Endometrial microvascular endothelial cells (primary cell): Measurements from ENCODE around the gene LLGL2. TPM values are rescaled to one million over a fixed set of nuclear protein-coding genes. Genes with fewer than 3 reads are reported as not detected.

Source experiments
- in situ Hi-C: cut with HindIII; loops from 2 replicates; pipeline ENCODE4 v1.10.0; 2017; ENCODE audit warnings: low sequenced_read_pairs, low pct_unique_long_range_greater_than_20kb; ENCODE audit errors: inconsistent ontology term
- total RNA-seq: library from RNA; depleted of rRNA; stranded (reverse); fragments of >200 nt; gene quantifications from one replicate; pipeline ENCODE4 v1.2.3, GENCODE V29; 2015; ENCODE audit errors: inconsistent ontology term

The LLGL2 gene
- total RNA-seq, 1 donor from 2014 or later, result 1.2 TPM

DNA sequence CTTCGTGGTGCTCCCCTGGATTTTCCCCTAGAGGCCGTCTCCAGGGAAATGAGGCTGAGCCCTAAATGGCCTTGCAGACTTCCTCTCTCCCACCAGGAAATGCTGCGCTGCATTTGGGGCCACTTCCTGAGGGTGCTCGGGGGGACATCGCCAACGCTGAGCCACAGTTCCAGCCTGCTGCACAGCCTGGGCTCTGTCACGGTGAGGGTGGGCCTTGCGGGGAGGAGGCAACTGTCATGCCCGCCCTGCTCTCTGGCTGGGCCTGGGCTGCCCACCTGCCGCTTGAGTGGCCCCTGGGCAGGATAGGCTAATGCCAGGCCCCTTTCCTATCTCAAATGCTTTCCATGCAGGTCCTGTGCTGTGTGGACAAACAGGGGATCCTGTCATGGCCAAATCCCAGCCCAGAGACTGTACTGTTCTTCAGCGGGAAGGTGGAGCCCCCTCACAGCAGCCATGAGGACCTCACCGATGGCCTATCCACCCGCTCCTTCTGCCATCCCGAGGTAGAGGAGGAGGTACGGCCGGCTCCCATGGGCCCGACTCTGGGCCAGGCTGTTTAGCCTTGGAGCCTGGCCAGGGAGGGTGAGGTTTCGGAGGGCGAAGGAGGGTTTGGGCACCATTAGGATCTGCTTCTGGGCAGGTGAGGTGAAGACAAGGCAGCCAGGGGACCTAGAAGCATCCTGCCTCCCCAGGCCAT is 34.4 kb upstream of the LLGL2 start:
- in situ Hi-C loops, result no loop called here

DNA sequence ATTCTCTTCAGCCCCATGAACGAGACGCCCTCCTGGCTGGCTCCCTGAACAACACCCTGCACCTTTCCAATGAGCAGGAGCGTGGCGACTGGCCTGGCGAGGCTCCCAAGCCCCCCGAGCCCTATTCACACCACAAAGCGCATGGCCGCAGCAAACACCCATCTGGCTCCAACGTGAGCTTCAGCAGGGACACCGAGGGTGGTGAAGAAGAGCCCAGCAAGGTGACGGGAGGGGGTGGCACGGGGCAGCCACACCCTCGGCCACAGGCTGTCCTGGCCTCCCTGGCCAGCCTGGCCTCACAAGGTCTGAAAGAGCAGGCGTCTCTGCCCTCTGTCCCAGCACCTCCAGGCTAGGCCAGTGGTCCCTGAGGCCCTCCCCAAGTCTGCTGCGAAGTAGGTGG is 33.8 kb upstream of the LLGL2 start:
- in situ Hi-C loops, result no loop called here

DNA sequence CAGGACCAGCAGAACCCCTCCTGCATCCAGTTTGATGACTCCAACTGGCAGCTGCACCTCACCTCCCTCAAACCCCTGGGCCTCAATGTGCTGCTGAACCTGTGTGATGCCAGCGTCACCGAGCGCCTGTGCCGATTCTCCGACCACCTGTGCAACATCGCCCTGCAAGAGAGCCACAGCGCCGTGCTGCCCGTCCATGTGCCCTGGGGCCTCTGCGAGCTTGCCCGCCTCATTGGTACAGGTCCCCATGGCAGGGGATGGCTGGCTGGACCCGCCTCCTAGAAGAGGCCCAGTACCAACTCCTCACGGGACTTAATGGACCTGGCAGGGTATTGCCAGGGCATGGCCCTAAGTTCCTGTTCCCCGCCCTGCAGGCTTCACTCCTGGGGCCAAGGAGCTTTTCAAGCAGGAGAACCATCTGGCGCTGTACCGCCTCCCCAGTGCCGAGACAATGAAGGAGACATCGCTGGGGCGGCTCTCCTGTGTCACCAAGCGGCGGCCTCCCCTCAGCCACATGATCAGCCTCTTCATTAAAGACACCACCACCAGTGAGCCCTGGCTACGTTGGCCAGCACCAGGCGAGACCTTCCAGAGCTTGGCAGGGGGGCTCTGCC is 32.8 kb upstream of the LLGL2 start:
- in situ Hi-C loops, result no loop called here

DNA sequence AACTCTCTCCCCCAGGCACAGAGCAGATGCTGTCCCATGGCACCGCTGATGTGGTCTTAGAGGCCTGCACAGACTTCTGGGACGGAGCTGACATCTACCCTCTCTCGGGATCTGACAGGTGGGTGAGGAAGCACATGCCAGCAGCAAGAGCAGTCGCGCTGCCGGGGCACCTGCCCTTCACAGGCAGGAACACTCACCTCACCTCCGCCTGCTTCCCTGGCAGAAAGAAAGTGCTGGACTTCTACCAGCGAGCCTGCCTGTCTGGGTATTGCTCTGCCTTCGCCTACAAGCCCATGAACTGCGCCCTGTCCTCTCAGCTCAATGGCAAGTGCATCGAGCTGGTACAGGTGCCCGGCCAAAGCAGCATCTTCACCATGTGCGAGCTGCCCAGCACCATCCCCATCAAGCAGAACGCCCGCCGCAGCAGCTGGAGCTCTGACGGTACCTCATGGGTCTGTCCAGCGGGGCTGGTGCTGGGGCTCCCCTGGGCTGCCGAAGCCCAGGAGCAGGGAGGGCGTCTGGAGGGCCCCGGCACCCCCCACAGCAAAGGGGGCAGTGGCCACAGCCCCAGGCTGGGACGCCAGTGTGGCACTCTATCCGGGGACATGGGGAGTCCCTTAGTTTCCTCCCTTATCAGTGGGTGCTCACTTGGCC is 31.9 kb upstream of the LLGL2 start:
- in situ Hi-C loops, result no loop called here

DNA sequence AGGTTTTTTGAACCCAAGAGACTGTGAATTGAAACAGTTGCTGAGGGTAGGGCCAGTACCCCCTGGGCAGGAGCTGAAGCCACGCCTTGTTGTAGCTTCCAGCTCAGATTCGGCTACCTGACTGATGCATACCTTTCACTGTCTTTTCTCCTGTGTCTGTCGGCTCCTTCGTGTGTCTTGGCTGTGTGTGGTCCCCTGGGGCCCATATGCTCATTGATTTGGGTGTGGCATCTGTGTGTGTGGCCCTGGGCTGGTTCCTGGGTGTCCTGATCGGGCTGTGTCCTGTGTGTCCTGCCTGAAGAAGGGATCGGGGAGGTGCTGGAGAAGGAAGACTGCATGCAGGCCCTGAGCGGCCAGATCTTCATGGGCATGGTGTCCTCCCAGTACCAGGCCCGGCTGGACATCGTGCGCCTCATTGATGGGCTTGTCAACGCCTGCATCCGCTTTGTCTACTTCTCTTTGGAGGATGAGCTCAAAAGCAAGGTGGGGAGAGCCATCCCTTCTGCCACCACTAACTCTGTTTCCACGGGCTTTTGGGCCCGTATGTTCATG is 31.1 kb upstream of the LLGL2 start:
- in situ Hi-C loops, result no loop called here

DNA sequence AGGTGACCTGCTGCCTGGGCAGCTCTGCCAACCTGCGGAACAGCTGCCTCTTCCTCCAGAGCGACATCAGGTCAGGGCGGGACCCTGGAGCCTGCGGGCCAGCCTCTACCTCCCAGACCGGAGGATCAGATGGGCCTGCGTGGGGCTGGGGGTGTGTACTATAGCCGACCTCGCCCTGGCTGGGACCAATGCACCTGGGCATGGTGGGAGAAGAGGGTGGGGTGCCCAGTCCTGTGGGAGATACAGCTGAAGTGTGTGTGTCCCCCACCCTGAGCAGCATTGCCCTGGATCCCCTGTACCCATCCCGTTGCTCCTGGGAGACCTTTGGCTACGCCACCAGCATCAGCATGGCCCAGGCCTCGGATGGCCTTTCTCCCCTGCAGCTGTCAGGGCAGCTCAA is 29.5 kb upstream of the LLGL2 start:
- in situ Hi-C loops, result no loop called here

DNA sequence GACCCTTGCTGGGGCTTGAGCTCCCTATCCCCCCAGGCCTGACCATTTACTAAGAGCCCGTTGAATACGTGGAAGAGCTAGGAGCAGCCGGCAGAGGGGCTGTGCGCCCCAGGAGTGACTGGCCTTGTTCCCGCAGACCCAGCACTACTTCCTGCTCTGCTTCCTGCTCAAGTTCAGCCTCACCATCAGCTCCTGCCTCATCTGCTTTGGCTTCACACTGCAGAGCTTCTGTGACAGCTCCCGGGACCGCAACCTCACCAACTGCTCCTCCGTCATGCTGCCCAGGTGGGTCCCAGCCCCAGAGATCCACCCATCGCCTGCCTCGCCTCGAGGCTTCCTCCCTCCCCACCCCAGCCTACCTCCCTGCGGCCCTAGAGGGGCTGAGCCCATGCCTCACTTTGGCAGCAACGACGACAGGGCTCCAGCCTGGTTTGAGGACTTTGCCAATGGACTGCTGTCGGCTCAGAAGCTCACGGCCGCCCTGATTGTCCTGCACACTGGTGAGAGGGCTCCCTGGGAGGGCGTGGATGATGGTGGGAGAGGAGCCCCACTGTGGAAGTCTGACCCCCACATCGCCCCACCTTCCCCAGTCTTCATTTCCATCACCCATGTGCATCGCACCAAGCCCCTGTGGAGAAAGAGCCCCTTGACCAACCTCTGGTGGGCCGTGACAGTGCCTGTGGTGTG is 27.3 kb upstream of the LLGL2 start:
- in situ Hi-C loops, result no loop called here

DNA sequence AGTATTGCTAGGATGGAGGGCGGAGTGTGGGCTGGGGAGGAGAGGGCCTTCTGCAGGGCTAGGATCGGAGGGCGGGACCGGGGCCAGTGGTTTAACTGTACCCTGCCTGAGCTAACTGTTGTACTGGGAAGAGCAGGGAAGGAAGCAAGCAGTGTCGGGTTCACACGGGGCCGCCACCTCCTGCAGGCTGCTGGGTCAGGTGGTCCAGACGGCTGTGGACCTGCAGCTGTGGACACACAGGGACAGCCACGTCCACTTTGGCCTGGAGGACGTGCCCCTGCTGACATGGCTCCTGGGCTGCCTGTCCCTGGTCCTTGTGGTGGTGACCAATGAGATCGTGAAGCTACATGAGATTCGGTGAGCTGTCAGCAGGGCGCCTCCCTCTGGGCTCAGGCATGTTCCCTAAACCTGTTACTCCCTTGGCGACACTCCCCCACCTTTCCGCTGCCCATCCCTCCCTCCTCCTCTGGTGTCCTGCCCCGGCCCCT is 26.7 kb upstream of the LLGL2 start:
- in situ Hi-C loops, result no loop called here

DNA sequence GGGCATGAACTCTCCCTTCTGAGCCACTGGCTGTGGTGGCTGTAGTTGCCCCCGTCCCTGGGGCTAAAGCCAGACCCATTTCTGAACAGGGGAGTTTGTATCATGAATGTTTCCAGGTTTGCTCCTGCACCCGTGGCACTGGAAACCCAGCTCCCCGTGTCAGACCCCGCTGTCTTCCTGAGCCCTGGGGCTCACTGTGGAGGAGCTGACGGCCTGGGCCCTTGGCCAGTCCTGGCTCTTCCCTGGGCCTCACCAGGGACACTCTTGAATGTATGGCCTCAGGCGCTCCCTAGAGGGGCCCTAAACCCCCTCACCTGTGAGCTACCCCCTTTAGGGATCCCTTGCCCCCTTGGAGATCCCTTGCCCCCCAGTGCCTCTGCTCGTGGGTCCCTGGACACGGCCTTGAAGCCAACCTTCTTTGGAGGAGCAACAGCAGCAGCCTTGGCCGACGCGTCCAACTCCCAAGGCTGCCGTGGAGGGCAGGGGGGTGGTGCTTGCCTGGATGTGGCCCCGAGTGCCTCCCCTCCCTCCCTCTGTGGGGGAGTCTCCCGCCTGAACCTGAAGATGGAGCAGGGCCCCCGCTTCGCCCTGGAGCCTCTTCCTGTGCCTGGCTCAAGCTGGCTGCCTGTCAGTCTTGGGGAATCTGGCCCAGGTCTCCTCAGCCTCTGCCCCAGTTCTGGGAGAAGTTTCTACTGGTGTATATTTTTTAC is 26.0 kb upstream of the LLGL2 start:
- in situ Hi-C loops, result no loop called here

DNA sequence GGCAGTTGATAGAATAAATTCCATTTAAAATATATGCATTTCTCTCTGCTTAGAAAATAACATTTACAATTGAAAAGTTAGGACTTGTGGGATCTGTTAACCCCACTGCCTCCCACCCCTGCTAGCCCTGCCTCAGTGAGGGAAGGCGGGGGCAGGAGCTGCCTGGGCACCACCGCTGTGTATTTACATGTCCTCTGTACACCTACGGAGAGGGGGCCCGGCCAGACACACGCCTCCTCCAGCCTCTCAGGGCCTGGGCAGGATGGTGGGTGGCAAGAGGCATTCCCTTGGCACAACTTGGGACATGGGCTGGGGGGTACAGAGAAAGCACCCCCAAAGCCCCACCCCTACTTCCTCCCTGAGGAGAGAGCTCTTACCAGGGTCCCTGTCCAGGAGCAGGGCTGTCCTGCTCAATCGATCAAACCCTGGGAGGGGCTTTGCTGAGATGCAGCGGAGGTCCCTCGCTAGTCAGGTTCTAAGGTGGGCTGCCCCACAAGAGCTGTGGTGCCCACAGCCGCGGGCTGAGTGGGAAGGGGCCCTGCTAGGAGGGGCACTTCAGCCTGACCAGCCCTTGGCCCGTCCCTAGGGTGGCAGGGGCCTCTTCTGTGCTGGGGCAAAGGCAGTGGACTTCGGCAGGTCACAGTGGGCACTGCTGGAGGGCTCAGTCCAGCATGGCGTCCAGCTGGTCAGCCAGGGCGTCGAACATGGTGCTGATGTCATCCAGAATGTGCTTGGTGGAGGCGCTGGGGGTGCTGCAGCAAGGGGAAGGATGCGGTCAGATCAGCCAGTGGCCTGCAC is 24.9 kb upstream of the LLGL2 start:
- in situ Hi-C loops, result no loop called here

DNA sequence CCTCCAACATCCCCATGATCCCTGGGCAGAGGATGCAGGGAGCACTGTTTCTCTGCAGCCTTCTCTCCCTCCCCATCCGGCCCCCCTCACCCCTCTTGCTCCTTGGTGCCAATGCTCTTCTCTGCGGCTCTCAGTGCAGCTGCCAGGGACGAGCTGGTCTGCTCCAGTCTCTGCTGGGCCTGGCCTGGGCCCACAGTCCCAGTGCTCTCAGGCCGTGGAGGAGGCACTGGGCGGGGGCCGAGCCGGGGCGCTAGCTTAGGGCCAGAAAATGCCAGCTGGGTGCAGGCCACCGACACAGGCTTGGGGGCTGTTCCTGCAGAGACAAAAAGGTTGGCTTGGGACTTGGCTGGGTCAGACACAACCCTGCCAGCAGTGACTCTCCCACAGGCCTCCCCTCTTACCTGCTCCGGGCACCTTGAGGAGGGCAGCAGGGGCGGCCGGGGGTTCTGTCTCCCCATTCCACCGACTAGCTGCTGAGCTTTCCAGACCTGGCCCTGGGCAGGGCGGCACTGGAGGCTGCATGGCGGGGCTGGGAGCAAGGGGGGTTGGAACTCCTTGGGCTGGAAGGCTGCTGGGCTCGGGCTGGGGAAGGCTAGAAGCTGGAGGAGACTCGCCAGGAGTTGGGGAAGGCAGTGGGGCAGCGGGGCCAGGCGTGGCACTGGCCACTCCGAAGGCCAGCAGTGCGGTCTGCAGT is 24.0 kb upstream of the LLGL2 start:
- in situ Hi-C loops, result no loop called here

DNA sequence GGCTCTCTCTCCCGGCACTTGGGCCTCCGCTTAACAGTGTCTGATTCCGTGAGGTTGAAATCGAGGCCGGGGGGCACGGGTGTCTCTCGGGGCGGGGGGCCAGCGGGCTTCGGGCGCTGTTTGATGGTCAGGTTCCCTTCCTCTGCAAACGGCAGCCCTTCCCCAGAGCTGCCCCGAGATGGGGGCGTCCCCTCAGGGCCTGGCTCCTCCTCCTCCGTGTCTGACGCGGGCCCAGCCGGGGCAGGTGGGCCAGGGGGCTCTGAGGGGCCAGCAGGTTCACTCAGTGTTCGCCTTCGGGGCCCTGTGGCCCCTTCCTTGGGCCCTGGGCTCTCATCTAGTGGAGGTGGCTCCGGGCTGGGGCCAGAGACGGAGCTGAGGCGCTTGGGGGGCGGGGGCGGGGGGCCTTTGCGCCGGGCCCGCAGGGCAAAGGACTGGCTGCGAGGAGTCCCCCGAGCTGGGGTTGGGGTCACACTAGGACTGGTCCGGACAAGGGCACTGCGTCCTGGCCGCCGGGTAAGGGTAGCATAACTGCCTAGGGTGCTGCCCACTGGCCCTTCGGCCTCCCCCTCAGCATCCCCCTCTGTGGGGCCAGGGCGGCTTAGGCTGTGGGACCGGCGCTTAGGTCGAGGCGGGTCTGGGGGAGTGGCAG is 23.3 kb upstream of the LLGL2 start:
- in situ Hi-C loops, result no loop called here

DNA sequence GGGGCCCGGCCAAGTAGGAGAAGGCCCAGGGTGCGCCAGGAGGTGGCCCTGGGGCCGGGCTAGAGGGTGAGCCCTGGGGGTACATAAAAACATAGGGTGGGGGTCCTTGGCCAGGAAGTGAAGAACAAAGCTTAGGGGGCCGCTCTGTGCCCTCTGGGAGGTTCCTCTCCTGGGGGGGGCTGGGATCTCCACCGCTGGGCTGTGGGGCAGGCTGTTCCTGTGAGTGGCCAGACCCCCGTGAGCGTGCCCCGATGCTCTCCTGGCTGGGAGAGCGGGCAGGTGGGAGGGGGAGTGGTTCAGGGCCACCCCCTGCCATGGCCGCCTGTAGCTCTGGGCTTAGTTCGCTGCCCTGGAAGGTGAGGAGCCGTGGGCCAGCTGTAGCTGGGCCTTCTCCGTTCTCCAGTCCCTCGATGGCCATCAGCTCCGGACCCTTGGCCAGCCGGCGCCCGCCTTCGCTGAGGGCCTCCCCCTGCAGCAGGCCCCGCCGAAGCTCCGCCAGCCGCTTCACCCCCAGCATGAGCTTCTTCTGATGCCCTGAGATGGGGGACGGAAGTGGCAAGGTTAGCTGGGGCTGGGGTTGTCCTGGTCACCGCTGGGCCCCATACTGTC is 22.7 kb upstream of the LLGL2 start:
- in situ Hi-C loops, result no loop called here

DNA sequence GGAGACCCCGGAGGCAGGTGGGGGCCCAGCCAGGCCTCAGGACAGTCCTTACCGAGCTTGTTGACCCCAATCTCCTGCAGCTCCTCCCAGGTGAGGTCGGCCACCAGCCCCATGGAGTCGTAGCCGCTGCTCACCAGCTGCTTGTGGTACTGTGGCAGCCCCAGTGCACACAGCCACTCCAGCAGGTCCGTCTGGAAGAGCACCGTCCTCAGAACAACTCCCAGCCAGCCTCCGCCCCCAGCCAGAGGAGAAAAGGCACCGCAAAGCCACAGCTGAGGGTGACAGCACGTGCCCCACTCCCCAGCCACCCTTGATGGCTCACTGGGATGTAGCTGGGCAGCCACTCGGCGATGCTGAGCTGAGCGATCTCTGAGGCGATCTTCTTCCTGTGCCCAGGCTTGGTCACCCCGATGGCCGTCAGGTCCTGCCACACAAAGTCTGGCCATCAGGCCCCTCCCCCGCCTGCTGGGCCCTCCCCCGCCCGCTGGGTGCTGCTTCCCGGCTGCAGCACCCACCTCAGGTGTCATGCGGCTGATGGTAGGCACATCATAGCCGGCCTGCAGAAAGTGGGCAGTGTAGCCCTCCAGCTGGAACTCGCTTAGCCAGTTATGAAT is 22.1 kb upstream of the LLGL2 start:
- in situ Hi-C loops, result no loop called here

DNA sequence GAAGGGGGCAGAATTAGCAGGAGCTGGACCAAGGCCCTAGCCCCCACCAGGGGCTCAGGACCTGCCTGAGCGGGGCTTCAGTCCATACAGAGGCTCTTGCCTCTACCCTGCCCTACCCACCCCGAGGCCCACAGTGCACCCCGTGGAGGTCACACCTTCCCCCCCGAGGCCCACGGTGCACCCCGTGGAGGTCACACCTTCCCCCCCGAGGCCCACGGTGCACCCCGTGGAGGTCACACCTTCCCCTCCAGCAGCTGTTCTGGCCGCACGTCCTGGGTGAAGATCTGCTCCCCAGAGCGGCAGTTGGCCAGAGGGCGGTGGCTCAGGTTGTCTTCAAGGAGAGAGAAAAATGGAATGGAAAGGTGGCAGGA is 21.5 kb upstream of the LLGL2 start:
- in situ Hi-C loops, result no loop called here

DNA sequence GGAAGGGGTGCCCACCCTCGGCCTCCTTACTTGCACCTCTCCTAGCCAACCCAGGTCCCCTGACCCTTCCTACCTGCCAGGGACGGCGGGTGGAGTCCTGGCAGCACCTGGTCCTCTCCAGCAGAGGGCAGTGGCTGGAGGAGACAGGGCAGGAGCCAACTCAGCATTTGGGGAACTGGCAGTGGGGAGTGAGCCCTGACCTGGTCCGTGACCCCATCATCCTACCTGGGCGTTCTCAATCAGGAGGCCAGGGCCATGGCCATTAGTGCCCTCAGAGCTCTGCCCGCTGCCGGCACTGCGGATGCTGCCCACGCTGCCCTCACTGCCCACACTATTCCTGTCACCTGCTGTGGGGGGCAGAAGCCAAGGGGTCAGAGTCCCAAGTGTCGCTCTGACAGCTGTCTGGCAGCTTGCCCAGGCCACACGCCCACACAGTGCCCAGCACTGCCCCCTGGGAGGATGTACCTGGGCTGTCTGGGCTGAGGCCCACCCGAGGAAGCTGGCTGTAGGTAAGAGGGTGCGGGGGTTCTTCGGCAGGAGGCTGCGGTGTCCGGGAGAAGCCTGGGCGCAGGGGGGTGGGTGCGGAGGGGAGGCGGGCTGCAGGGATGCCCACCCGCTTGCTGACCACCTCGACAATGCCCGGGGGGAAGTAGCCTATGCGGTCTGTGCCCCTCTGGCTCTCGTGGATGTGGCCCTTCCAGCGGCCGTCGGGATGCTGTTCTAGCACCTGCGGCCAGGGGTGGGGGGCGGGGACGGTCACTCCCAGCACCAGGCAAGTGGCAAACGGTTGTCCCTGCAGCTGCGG is 20.9 kb upstream of the LLGL2 start:
- in situ Hi-C loops, result no loop called here
